ENCODE data around the gene CYSLTR2. TPM values are rescaled to one million over a fixed set of nuclear protein-coding genes. Genes with fewer than 3 reads are reported as not detected.

The CYSLTR2 gene
- total and polyA plus RNA-seq, 9 of the 15 experiments (the other 6 are each of a cell fraction or from before 2014, with no cell fraction given) = not detected

DNA sequence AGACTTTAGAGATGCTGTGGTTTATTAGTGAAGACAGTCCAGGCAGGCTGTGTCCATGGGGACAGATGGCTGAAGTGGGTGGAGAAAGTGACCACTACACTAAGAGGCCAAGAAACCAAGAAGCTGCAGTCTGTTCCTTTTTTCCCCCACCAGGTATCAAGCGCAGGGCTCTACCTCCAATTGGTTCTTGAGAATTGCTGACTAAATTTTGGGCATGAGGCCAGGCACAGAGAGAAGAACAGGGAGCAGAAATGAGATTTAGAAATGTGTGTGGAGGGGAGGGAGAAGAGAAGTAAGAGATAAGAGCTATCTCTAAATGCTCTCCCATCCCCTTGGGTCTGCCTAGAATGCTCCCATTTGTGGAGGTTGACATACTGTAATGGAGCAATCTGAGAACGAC lies 12.3 kb upstream of the CYSLTR2 start (continued):
- no peak for TF ChIP-seq ZNF217 (CRISPR knock-in tag; IDR thresholded peaks at IDR 0.05)
- TF ChIP-seq, protein P1, sequence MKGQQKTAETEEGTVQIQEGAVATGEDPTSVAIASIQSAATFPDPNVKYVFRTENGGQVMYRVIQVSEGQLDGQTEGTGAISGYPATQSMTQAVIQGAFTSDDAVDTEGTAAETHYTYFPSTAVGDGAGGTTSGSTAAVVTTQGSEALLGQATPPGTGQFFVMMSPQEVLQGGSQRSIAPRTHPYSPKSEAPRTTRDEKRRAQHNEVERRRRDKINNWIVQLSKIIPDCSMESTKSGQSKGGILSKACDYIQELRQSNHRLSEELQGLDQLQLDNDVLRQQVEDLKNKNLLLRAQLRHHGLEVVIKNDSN (CRISPR knock-in tag; IDR thresholded peaks at IDR 0.05) = no peak
- TF ChIP-seq, protein P2, sequence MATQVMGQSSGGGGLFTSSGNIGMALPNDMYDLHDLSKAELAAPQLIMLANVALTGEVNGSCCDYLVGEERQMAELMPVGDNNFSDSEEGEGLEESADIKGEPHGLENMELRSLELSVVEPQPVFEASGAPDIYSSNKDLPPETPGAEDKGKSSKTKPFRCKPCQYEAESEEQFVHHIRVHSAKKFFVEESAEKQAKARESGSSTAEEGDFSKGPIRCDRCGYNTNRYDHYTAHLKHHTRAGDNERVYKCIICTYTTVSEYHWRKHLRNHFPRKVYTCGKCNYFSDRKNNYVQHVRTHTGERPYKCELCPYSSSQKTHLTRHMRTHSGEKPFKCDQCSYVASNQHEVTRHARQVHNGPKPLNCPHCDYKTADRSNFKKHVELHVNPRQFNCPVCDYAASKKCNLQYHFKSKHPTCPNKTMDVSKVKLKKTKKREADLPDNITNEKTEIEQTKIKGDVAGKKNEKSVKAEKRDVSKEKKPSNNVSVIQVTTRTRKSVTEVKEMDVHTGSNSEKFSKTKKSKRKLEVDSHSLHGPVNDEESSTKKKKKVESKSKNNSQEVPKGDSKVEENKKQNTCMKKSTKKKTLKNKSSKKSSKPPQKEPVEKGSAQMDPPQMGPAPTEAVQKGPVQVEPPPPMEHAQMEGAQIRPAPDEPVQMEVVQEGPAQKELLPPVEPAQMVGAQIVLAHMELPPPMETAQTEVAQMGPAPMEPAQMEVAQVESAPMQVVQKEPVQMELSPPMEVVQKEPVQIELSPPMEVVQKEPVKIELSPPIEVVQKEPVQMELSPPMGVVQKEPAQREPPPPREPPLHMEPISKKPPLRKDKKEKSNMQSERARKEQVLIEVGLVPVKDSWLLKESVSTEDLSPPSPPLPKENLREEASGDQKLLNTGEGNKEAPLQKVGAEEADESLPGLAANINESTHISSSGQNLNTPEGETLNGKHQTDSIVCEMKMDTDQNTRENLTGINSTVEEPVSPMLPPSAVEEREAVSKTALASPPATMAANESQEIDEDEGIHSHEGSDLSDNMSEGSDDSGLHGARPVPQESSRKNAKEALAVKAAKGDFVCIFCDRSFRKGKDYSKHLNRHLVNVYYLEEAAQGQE (IDR thresholded peaks at IDR 0.05; ENCODE audit: borderline replicate concordance) = no peak
- TF ChIP-seq, protein P2 (CRISPR knock-in tag; IDR thresholded peaks at IDR 0.05; ENCODE audit: low read depth) = no peak
- TF ChIP-seq, protein P3, sequence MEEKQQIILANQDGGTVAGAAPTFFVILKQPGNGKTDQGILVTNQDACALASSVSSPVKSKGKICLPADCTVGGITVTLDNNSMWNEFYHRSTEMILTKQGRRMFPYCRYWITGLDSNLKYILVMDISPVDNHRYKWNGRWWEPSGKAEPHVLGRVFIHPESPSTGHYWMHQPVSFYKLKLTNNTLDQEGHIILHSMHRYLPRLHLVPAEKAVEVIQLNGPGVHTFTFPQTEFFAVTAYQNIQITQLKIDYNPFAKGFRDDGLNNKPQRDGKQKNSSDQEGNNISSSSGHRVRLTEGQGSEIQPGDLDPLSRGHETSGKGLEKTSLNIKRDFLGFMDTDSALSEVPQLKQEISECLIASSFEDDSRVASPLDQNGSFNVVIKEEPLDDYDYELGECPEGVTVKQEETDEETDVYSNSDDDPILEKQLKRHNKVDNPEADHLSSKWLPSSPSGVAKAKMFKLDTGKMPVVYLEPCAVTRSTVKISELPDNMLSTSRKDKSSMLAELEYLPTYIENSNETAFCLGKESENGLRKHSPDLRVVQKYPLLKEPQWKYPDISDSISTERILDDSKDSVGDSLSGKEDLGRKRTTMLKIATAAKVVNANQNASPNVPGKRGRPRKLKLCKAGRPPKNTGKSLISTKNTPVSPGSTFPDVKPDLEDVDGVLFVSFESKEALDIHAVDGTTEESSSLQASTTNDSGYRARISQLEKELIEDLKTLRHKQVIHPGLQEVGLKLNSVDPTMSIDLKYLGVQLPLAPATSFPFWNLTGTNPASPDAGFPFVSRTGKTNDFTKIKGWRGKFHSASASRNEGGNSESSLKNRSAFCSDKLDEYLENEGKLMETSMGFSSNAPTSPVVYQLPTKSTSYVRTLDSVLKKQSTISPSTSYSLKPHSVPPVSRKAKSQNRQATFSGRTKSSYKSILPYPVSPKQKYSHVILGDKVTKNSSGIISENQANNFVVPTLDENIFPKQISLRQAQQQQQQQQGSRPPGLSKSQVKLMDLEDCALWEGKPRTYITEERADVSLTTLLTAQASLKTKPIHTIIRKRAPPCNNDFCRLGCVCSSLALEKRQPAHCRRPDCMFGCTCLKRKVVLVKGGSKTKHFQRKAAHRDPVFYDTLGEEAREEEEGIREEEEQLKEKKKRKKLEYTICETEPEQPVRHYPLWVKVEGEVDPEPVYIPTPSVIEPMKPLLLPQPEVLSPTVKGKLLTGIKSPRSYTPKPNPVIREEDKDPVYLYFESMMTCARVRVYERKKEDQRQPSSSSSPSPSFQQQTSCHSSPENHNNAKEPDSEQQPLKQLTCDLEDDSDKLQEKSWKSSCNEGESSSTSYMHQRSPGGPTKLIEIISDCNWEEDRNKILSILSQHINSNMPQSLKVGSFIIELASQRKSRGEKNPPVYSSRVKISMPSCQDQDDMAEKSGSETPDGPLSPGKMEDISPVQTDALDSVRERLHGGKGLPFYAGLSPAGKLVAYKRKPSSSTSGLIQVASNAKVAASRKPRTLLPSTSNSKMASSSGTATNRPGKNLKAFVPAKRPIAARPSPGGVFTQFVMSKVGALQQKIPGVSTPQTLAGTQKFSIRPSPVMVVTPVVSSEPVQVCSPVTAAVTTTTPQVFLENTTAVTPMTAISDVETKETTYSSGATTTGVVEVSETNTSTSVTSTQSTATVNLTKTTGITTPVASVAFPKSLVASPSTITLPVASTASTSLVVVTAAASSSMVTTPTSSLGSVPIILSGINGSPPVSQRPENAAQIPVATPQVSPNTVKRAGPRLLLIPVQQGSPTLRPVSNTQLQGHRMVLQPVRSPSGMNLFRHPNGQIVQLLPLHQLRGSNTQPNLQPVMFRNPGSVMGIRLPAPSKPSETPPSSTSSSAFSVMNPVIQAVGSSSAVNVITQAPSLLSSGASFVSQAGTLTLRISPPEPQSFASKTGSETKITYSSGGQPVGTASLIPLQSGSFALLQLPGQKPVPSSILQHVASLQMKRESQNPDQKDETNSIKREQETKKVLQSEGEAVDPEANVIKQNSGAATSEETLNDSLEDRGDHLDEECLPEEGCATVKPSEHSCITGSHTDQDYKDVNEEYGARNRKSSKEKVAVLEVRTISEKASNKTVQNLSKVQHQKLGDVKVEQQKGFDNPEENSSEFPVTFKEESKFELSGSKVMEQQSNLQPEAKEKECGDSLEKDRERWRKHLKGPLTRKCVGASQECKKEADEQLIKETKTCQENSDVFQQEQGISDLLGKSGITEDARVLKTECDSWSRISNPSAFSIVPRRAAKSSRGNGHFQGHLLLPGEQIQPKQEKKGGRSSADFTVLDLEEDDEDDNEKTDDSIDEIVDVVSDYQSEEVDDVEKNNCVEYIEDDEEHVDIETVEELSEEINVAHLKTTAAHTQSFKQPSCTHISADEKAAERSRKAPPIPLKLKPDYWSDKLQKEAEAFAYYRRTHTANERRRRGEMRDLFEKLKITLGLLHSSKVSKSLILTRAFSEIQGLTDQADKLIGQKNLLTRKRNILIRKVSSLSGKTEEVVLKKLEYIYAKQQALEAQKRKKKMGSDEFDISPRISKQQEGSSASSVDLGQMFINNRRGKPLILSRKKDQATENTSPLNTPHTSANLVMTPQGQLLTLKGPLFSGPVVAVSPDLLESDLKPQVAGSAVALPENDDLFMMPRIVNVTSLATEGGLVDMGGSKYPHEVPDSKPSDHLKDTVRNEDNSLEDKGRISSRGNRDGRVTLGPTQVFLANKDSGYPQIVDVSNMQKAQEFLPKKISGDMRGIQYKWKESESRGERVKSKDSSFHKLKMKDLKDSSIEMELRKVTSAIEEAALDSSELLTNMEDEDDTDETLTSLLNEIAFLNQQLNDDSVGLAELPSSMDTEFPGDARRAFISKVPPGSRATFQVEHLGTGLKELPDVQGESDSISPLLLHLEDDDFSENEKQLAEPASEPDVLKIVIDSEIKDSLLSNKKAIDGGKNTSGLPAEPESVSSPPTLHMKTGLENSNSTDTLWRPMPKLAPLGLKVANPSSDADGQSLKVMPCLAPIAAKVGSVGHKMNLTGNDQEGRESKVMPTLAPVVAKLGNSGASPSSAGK (IDR thresholded peaks at IDR 0.05) = no peak
- TF ChIP-seq ZNF12 (CRISPR knock-in tag; IDR thresholded peaks at IDR 0.05) = no peak
- no peak for TF ChIP-seq ETV6 (IDR thresholded peaks at IDR 0.05; ENCODE audit: borderline replicate concordance in 1 of 2, low read depth in 2 of 2, low read length in 1 of 2)
- TF ChIP-seq ETV6 (CRISPR knock-in tag; IDR thresholded peaks at IDR 0.05; ENCODE audit: borderline replicate concordance) = no peak
- no peak for TF ChIP-seq PML (IDR thresholded peaks at IDR 0.05; ENCODE audit: low read length)

All from K562 (cell line).